Measurements from ENCODE around the gene HS1BP3.

- TF ChIP-seq CTCF (IDR thresholded peaks at IDR 0.05) (no peak), POLR2A (IDR thresholded peaks at IDR 0.05) (no peak)
Observed at GRCh38 chr2:20698916-20699613, 48.2 kb upstream of the HS1BP3 start.

Measured in lower leg skin (tissue), 3 donors.